Ovary (tissue), 9 donors: ENCODE data around the gene POLD2. TPM values are rescaled to one million over a fixed set of nuclear protein-coding genes. Genes with fewer than 3 reads are reported as not detected.

Source experiments
- DNase-seq, 5 donors: peaks; one replicate each; pipeline ENCODE4 v3.0.0-alpha.2; 2019 to 2020
- H3K27ac ChIP-seq, 2 donors: fragments of 200-600 bp; one replicate each; pipeline versions ENCODE4 v1.5.1 to v1.8.0; 2019 to 2022
- H3K27me3 ChIP-seq: fragments of 200-600 bp; one replicate; pipeline ENCODE4 v1.8.0; 2022
- H3K36me3 ChIP-seq: fragments of 200-600 bp; sonication (generic); one replicate; pipeline ENCODE4 v1.5.1; 2019
- H3K4me1 ChIP-seq: one replicate; pipeline ENCODE4 v1.8.1; 2013; ENCODE audit warnings: mild to moderate bottlenecking, moderate library complexity; ENCODE audit not compliant: insufficient read depth
- H3K4me3 ChIP-seq: fragments of 200-600 bp; sonication (generic); one replicate; pipeline ENCODE4 v1.5.1; 2017
- H3K9me3 ChIP-seq, 2 donors: fragments of 200-600 bp in 1 of 2; sonication (generic) in 1 of 2; one replicate each; pipeline versions ENCODE4 v1.5.1 to v1.8.1; 2013 to 2019; ENCODE audit warnings: mild to moderate bottlenecking in 1 of 2, moderate library complexity in 1 of 2
- EP300 ChIP-seq: sonication (generic); formaldehyde crosslinking; IDR thresholded peaks from one replicate; pipeline ENCODE4 v1.6.1; 2017; ENCODE audit warnings: antibody characterized with exemption
- POLR2A ChIP-seq: fragments of 450-650 bp; IDR thresholded peaks from one replicate; pipeline ENCODE4 v1.6.1; 2017; ENCODE audit warnings: antibody characterized with exemption, mild to moderate bottlenecking, moderate library complexity
- WGBS, 3 donors: extraction: QIAGEN DNeasy Blood & Tissue Kit in 1 of 3; methylation state at CpG; one replicate each; pipeline versions ENCODE4 v1.1.5 to v1.1.7; 2013 to 2017; 5-methylcytosine and 5-hydroxymethylcytosine counted together
- intact Hi-C, 4 donors: fragments of 100-400 bp; cut with DNase I; formaldehyde crosslinking; loops; one replicate each; pipeline versions ENCODE4 v1.11.0 to v1.15.1; 2022 to 2023
- polyA plus RNA-seq, 2 donors: library from polyadenylated mRNA; stranded (reverse); fragments of 200-250 nt in 1 of 2; fragments of 350-450 nt in 1 of 2; fragmentation: Illumina TruSeq in 1 of 2; extraction: RNeasy Lipid Tissue Mini Kit (QIAGEN cat#74804) in 1 of 2; gene quantifications; one replicate each; pipeline ENCODE4 v1.2.3, GENCODE V29; 2013 to 2014
- total RNA-seq, 7 donors: library from RNA; depleted of rRNA in 2 of 7; stranded (reverse); fragments of >200 nt in 2 of 7; fragmentation: NEBNext Ultra II Directional in 3 of 7; extraction: Animal tissue kit (Norgen Biotek cat#: 25700) in 3 of 7; gene quantifications; one replicate each; pipeline versions ENCODE4 v1.1.0 to v1.2.4, GENCODE V29; 2016 to 2023
- TF ChIP-seq, protein P1 (sequence below), 3 donors: fragments of 450-650 bp in 2 of 3; fragments of 200-600 bp in 1 of 3; IDR thresholded peaks; one replicate each; pipeline versions ENCODE4 v1.5.1 to v1.8.0; 2016 to 2022; ENCODE audit warnings: antibody characterized with exemption in 3 of 3, mild to moderate bottlenecking in 1 of 3
- donor health status: DM: no; HTN: no; CAD: no; lungs with moderate emphysema.
- donor health status: DM: no; HTN: no; CAD: no.
- donor health status: Bipolar disorder and iron deficiency.
- donor health status: DM: yes; HTN: yes; CAD: no.
- donor health status: DM: no; HTN: no; CAD: no.
- donor health status: DM: yes; HTN: yes; CAD: no.

POLD2 gene
- total and polyA plus RNA-seq, 9 donors: 35.3 to 118 (median 73.5) TPM

DNA sequence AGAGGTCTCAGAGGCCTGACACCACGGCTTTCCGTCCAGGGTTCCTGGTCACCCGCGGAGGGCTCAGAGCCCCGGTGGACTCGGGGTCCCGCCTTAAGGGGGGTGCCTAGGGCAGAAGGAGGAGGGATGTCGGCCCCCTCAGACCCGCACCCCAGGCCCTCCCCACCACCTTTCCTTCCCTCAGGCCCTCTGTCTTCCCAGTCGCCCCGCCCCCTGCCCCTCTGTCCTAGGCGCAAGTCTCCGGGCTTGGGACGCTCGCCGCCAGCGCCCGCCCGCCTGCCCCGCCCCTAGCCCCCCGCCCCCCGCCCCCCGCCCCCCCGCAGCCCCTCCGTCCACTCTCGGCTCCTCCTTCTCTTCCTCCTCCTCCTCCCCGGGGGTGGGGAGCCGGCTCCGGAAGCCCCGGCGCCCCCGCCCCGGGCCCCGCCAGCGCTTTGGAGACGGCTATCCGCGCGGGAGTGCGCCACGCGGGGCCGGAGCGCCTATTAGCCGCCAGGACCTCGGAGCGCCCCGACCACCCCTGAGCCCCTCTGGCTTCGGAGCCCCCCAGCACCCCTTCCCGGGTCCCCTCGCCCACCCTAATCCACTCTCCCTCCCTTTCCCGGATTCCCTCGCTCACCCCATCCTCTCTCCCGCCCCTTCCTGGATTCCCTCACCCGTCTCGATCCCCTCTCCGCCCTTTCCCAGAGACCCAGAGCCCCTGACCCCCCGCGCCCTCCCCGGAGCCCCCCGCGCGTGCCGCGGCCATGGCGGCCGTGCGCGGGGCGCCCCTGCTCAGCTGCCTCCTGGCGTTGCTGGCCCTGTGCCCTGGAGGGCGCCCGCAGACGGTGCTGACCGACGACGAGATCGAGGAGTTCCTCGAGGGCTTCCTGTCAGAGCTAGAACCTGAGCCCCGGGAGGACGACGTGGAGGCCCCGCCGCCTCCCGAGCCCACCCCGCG is 19.2 kb downstream of the POLD2 start, which contains the start of gene AEBP1:
Gene AEBP1, plus strand, starts transcription at position 423 of the 937 bp plus-strand sequence. Its CDS starts 321 bp downstream, at position 744.
- H3K4me3 ChIP-seq: peak within 1 kb of the TSS; percentile 71
- intact Hi-C loops: loop anchor here in 2 of 4 donors (2.0 kb wide), 2 partner anchors 21 to 23 kb away; partner anchors contain the start of gene POLM (in 1 of the 2)
- peak; percentile 65 to 78 (median 73) for DNase-seq
- peaks cover 21% of the 10 kb centered on the region for H3K4me1 ChIP-seq
- peak within 1 kb of the TSS; percentile 89 to 93 for H3K27ac ChIP-seq
- no peaks in the 10 kb centered on the region for H3K36me3 ChIP-seq
- no peaks in the 10 kb centered on the region for H3K9me3 ChIP-seq
- WGBS, 3 donors: 1 to 4% (median 2%) methylated on average over 37 to 84 of the region's 87 CpGs
- no peaks in the 10 kb centered on the region for H3K27me3 ChIP-seq
- TF ChIP-seq EP300 (no peak), POLR2A (peak; percentile 29)
- TF ChIP-seq, protein P1, sequence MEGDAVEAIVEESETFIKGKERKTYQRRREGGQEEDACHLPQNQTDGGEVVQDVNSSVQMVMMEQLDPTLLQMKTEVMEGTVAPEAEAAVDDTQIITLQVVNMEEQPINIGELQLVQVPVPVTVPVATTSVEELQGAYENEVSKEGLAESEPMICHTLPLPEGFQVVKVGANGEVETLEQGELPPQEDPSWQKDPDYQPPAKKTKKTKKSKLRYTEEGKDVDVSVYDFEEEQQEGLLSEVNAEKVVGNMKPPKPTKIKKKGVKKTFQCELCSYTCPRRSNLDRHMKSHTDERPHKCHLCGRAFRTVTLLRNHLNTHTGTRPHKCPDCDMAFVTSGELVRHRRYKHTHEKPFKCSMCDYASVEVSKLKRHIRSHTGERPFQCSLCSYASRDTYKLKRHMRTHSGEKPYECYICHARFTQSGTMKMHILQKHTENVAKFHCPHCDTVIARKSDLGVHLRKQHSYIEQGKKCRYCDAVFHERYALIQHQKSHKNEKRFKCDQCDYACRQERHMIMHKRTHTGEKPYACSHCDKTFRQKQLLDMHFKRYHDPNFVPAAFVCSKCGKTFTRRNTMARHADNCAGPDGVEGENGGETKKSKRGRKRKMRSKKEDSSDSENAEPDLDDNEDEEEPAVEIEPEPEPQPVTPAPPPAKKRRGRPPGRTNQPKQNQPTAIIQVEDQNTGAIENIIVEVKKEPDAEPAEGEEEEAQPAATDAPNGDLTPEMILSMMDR (IDR thresholded peaks at IDR 0.05): no peak

DNA sequence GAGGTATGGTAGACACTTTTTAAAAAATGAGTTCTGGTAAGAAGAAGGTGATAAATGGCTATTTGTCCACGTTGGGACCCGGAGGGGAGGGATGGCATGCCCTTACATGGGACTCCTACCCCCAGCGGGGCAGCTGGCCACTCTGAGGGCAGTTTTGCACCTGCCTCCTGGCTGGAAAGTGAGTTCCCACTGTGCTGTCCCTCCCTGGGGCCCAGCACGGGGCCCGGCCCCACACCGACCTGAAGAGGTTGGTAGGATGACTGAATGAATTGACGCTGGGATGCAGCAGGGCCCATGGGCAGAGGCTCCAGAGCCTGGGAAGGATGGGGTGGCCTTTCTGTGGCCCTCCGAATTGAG is 19.8 kb downstream of the POLD2 start:
- 52 to 65% (median 58%) methylated on average over 8 of the region's 8 CpGs for WGBS, 3 donors
- peaks cover 21% of the 10 kb centered on the region for H3K4me1 ChIP-seq
- no peak overlapping the region for H3K4me3 ChIP-seq
- no peaks in the 10 kb centered on the region for H3K36me3 ChIP-seq
- TF ChIP-seq EP300: no peak
- TF ChIP-seq POLR2A: no peak
- TF ChIP-seq, protein P1 (IDR thresholded peaks at IDR 0.05): no peak
- no peak for DNase-seq
- H3K27me3 ChIP-seq: no peaks in the 10 kb centered on the region
- intact Hi-C loops: no loop called here
- peak overlapping the region; percentile 77 to 89 for H3K27ac ChIP-seq
- H3K9me3 ChIP-seq: no peaks in the 10 kb centered on the region

DNA sequence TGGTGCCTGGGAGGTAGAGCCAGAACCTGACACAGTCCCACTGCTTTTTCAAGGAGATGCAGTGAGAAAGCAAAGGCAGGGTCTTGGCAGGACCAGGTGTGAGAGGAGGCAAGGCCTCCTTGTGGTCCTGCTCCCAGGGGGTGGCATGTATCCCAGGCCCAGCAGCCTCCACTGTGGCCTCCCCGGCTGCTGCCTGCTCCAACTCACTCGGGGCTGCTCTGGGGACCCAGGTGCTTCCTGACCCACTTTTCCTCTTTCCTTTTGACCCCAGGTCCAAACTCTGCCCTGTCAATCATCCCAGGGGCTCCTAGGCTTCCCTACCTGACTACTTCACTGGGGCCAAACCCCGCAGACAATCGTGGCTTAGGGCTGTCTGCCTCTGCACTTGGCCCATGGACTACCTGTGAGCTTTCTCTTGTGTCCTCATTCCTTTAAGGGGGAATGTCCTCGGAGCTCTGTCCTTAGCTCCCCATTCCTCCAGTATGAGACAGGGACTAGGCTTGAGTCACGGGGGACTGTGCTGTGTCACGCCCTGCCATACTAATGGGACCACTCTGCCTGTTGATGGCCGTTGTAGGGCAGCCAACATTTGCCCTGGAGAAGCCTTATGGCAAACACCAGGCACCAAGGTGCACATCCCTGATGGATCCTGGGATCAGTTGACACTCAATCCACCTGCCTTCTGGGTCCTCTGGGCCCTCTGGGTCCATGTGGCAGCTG is 20.3 kb downstream of the POLD2 start:
- no peaks in the 10 kb centered on the region for H3K9me3 ChIP-seq
- H3K27ac ChIP-seq: peak overlapping the region; percentile 77 to 89
- intact Hi-C loops: no loop called here
- DNase-seq: peak in 1 of 5 donors; percentile 25
- H3K4me3 ChIP-seq: no peak overlapping the region
- no peak for TF ChIP-seq POLR2A
- TF ChIP-seq, protein P1 (IDR thresholded peaks at IDR 0.05): no peak
- no peak for TF ChIP-seq EP300
- 80 to 85% (median 84%) methylated on average over 8 of the region's 8 CpGs for WGBS, 3 donors
- peaks cover 20% of the 10 kb centered on the region for H3K4me1 ChIP-seq
- no peaks in the 10 kb centered on the region for H3K27me3 ChIP-seq
- no peaks in the 10 kb centered on the region for H3K36me3 ChIP-seq

DNA sequence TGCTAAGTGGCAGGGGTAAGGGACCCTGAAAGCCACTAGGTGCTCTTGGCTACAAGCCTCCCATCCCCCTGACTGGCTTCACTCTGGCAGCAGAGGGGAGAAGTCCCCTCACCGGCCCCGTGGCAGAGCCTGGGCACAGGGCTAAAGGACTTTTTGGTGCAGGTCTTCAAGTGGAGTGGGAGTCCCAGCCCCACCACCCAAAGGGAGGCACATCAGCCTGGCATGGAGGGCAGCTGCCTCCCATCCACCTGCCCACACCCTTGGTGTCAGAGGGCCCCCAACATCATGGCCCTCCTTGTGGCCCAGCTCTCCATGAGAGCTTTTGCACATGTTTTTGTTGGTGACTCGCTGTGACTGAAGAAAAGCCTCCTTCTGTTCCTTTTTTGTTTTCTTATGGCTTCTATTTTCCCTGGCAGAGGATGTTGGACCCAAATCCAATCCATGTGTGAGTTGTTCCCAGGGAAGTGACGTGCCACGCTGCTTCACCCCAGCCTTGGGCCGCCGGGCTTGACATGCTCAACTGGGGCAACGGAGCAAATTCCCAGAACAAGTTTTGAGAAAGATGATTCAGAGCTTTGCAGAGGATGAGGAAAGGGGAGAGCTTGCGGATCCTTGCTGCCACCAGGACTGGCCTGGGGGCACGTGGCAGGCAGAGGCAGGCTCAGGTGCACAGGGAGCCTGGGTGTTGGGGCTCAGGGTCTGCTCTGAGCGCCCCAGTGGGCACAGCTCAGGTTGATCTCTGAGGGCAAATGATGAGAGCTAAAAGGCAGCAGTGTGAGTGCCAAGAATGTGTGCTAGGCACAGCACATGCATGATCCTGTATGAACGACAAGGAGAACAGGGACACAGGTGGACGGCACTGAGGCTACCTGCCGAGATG is 21.1 kb downstream of the POLD2 start:
- peak; percentile 48 for TF ChIP-seq EP300
- TF ChIP-seq POLR2A: no peak
- H3K27ac ChIP-seq: peak overlapping the region; percentile 77 to 89
- intact Hi-C loops: no loop called here
- no peak for DNase-seq
- H3K4me3 ChIP-seq: no peak overlapping the region
- no peaks in the 10 kb centered on the region for H3K27me3 ChIP-seq
- no peaks in the 10 kb centered on the region for H3K36me3 ChIP-seq
- no peaks in the 10 kb centered on the region for H3K9me3 ChIP-seq
- 82 to 87% (median 86%) methylated on average over 14 of the region's 14 CpGs for WGBS, 3 donors
- H3K4me1 ChIP-seq: peaks cover 17% of the 10 kb centered on the region
